SK-N-SH treated with all-trans-retinoic acid at 6 μM for 48 hours (cell line): Measurements from ENCODE around the gene ZBTB49.

Experiments
- ATAC-seq: fragments of 200-7000 bp; cut with Tn5 transposase; 3 replicates; pipeline ENCODE4 v1.9.1; 2020; ENCODE audit warnings: mild to moderate bottlenecking, moderate library complexity
- ARNTL ChIP-seq: fragments of 450-650 bp; formaldehyde crosslinking; IDR thresholded peaks from 2 replicates; pipeline ENCODE4 v1.5.0; 2020; ENCODE audit warnings: low read depth, mild to moderate bottlenecking, moderate library complexity, borderline replicate concordance
- BACH2 ChIP-seq: fragments of 250-450 bp; sonication (Bioruptor Pico); IDR thresholded peaks from 2 replicates; pipeline ENCODE4 v1.9.0; 2021; ENCODE audit warnings: mild to moderate bottlenecking, borderline replicate concordance
- CSDC2 ChIP-seq: fragments of 250-450 bp; sonication (Bioruptor Pico); IDR thresholded peaks from 2 replicates; pipeline ENCODE4 v1.5.0; 2020; ENCODE audit warnings: mild to moderate bottlenecking, moderate library complexity
- CSRNP3 ChIP-seq: fragments of 250-450 bp; sonication (Bioruptor Pico); IDR thresholded peaks from 2 replicates; pipeline ENCODE4 v1.5.1; 2021; ENCODE audit warnings: mild to moderate bottlenecking, moderate library complexity
- GLIS3 ChIP-seq: fragments of 250-450 bp; sonication (Bioruptor Pico); IDR thresholded peaks from 2 replicates; pipeline ENCODE4 v1.5.0; 2020; ENCODE audit warnings: mild to moderate bottlenecking, moderate library complexity
- ISL1 ChIP-seq: fragments of 250-450 bp; sonication (Bioruptor Pico); IDR thresholded peaks from 2 replicates; pipeline ENCODE4 v2.1.2; 2022; ENCODE audit warnings: mild to moderate bottlenecking, moderate library complexity
- OSR1 ChIP-seq: fragments of 250-450 bp; sonication (Bioruptor Pico); IDR thresholded peaks from 2 replicates; pipeline ENCODE4 v1.8.0; 2022; ENCODE audit warnings: moderate library complexity, mild to moderate bottlenecking, inconsistent platforms
- POU6F1 ChIP-seq: fragments of 250-450 bp; sonication (Bioruptor Pico); IDR thresholded peaks from 2 replicates; pipeline ENCODE4 v1.8.0; 2021; ENCODE audit warnings: low read depth, mild to moderate bottlenecking, moderate library complexity, borderline replicate concordance
- PPARA ChIP-seq: fragments of 250-450 bp; sonication (Bioruptor Pico); IDR thresholded peaks from 2 replicates; pipeline ENCODE4 v1.5.0; 2020; ENCODE audit warnings: mild to moderate bottlenecking, borderline replicate concordance
- RARB ChIP-seq: fragments of 250-450 bp; sonication (Bioruptor Pico); IDR thresholded peaks from 2 replicates; pipeline ENCODE4 v1.8.0; 2021; ENCODE audit warnings: mild to moderate bottlenecking, moderate library complexity
- TOX ChIP-seq: fragments of 250-450 bp; sonication (Bioruptor Pico); IDR thresholded peaks from 2 replicates; pipeline ENCODE4 v1.8.0; 2021; ENCODE audit warnings: mild to moderate bottlenecking, moderate library complexity, borderline replicate concordance
- ZFP3 ChIP-seq: fragments of 250-450 bp; sonication (Bioruptor Pico); IDR thresholded peaks from 2 replicates; pipeline ENCODE4 v1.5.0; 2020; ENCODE audit warnings: mild to moderate bottlenecking, moderate library complexity
- ZFP30 ChIP-seq: fragments of 450-650 bp; formaldehyde crosslinking; IDR thresholded peaks from 2 replicates; pipeline ENCODE4 v1.5.0; 2022; ENCODE audit warnings: mild to moderate bottlenecking, moderate library complexity
- ZNF565 ChIP-seq: fragments of 450-650 bp; formaldehyde crosslinking; conservative IDR thresholded peaks from 2 replicates; pipeline ENCODE4 v1.5.0; 2020; ENCODE audit warnings: low read depth, mild to moderate bottlenecking, moderate library complexity
- ZNF8 ChIP-seq: fragments of 450-650 bp; formaldehyde crosslinking; IDR thresholded peaks from 2 replicates; pipeline ENCODE4 v1.5.0; 2020; ENCODE audit warnings: mild to moderate bottlenecking, moderate library complexity
- TF ChIP-seq, protein P1 (sequence below): fragments of 250-450 bp; sonication (Bioruptor Pico); IDR thresholded peaks from 2 replicates; pipeline ENCODE4 v1.5.1; 2020; ENCODE audit warnings: low read depth, mild to moderate bottlenecking, moderate library complexity
- TF ChIP-seq, protein P2 (sequence below): fragments of 250-450 bp; sonication (Bioruptor Pico); IDR thresholded peaks from 2 replicates; pipeline ENCODE4 v1.8.0; 2020; ENCODE audit warnings: mild to moderate bottlenecking, moderate library complexity, borderline replicate concordance

ZBTB49 gene

DNA sequence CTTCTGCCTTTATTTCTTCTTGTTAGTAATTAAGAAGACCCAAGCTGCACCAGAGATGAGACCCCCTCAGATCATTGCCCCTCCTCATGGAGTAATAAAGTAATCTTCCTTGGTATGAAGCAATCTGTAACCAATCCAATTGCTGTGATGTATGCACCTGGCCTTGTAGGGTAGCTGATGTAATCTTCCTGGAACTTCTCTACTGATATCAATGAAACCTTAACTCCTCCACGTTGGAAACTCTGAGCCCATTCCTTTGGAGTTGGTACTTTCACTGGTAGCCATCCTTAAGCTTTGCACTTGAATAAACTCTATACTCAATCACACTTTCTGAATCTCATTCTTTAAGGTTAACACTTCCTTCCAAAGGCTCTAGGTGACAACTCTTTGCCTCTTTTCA lies 65.3 kb downstream of the ZBTB49 start (continued):
- TF ChIP-seq CSRNP3 (CRISPR knock-in tag) (no peak), ZNF8 (CRISPR knock-in tag) (no peak), ARNTL (no peak), TOX (CRISPR knock-in tag) (no peak)

DNA sequence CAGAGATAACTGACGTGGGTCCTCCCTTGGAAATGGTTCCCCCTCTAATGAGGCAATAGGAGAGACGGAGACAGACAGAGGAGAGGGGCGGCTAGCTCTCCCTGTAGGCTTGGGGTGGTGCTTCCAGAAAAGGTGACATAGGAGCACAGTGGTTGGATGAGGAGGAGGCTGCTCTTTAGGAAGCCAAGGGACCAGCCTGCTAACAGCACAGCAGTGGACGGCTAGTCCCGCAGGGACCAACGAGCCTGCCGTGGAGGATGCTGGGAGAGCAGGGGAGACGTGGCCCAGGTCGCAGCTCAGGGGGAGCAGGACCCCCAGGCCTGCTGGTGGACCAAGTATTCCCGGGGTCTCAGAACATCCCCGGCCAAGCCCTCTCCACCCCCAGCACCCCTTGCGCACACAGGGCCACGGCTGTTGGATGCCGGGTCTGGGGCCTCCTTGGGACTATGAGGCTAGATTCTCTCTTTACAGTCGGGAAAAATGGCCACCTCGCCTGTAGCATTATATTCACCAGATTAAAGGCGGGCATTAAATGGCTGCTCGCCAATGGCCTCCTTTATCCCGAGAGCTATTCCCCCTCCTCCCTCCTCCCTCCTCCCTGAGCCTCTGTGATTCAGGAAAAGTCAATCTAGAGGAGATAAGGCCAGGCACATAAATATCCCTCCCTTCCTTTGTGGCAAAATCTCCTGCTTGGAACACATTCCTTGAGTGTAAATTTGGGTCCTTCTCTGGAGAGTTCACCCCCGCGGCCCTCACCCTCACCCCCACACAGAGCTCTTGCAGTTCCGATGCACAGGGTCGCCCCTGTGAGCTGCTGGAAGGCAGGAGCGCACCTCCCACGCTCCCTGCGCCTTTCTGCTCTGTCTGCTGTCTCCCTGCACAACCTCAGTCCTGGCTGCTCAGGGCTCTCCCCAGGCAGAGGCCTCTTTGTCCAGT lies 66.3 kb downstream of the ZBTB49 start:
- no peak for ATAC-seq
- TF ChIP-seq GLIS3 = no peak
- no peak for TF ChIP-seq ARNTL
- TF ChIP-seq TOX (CRISPR knock-in tag) = no peak
- no peak for TF ChIP-seq PPARA (CRISPR knock-in tag)
- TF ChIP-seq CSDC2 (CRISPR knock-in tag) = no peak

- ATAC-seq = no peak
- TF ChIP-seq BACH2 (CRISPR knock-in tag) = no peak
- no peak for TF ChIP-seq RARB (CRISPR knock-in tag)
- TF ChIP-seq CSRNP3 (CRISPR knock-in tag) = no peak
- no peak for TF ChIP-seq ISL1
- TF ChIP-seq, protein P1, sequence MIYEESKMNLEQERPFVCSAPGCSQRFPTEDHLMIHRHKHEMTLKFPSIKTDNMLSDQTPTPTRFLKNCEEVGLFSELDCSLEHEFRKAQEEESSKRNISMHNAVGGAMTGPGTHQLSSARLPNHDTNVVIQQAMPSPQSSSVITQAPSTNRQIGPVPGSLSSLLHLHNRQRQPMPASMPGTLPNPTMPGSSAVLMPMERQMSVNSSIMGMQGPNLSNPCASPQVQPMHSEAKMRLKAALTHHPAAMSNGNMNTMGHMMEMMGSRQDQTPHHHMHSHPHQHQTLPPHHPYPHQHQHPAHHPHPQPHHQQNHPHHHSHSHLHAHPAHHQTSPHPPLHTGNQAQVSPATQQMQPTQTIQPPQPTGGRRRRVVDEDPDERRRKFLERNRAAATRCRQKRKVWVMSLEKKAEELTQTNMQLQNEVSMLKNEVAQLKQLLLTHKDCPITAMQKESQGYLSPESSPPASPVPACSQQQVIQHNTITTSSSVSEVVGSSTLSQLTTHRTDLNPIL (CRISPR knock-in tag) = no peak
- no peak for TF ChIP-seq POU6F1
- no peak for TF ChIP-seq ARNTL
- no peak for TF ChIP-seq ZFP30
- TF ChIP-seq CSDC2 (CRISPR knock-in tag) = no peak
- TF ChIP-seq OSR1 = no peak
- no peak for TF ChIP-seq ZFP3 (CRISPR knock-in tag)
- TF ChIP-seq, protein P2, sequence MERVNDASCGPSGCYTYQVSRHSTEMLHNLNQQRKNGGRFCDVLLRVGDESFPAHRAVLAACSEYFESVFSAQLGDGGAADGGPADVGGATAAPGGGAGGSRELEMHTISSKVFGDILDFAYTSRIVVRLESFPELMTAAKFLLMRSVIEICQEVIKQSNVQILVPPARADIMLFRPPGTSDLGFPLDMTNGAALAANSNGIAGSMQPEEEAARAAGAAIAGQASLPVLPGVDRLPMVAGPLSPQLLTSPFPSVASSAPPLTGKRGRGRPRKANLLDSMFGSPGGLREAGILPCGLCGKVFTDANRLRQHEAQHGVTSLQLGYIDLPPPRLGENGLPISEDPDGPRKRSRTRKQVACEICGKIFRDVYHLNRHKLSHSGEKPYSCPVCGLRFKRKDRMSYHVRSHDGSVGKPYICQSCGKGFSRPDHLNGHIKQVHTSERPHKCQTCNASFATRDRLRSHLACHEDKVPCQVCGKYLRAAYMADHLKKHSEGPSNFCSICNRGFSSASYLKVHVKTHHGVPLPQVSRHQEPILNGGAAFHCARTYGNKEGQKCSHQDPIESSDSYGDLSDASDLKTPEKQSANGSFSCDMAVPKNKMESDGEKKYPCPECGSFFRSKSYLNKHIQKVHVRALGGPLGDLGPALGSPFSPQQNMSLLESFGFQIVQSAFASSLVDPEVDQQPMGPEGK = no peak
Measured at GRCh38 chr4:4358093-4358854, 68.2 kb downstream of the ZBTB49 start.

- TF ChIP-seq GLIS3 = no peak
- no peak for TF ChIP-seq ZNF565
- no peak for TF ChIP-seq POU6F1
- no peak for TF ChIP-seq PPARA (CRISPR knock-in tag)
- TF ChIP-seq CSRNP3 (CRISPR knock-in tag) = no peak
- ATAC-seq = no peak
Measured at GRCh38 chr4:4361883-4362282, 71.8 kb downstream of the ZBTB49 start.
